Gastroesophageal sphincter (tissue), 4 donors: ENCODE measurements around the gene CCDC73. TPM values are rescaled to one million over a fixed set of nuclear protein-coding genes. Genes with fewer than 3 reads are reported as not detected.

Source experiments
- ATAC-seq: fragments of 150-250 bp; one replicate; pipeline ENCODE4 v1.9.1; 2016; ENCODE audit warnings: mild to moderate bottlenecking, moderate library complexity
- H3K27ac ChIP-seq, 4 donors: fragments of 200-600 bp; sonication (generic) in 3 of 4; 1 replicate in 3 of 4; 2 replicates in 1 of 4; pipeline ENCODE4 v1.5.1; 2016 to 2019
- H3K27me3 ChIP-seq: fragments of 200-600 bp; sonication (generic); one replicate; pipeline ENCODE4 v1.5.1; 2019
- H3K36me3 ChIP-seq, 2 donors: fragments of 200-600 bp; sonication (generic); one replicate each; pipeline ENCODE4 v1.5.1; 2019; ENCODE audit warnings: control low read depth in 1 of 2
- H3K4me1 ChIP-seq, 3 donors: fragments of 200-600 bp; sonication (generic); 1 replicate in 2 of 3; 2 replicates in 1 of 3; pipeline ENCODE4 v1.5.1; 2016 to 2019; ENCODE audit warnings: control low read depth in 2 of 3
- H3K4me3 ChIP-seq, 2 donors: fragments of 200-600 bp; sonication (generic); one replicate each; pipeline ENCODE4 v1.5.1; 2019; ENCODE audit warnings: mild to moderate bottlenecking in 1 of 2, moderate library complexity in 1 of 2
- H3K9me3 ChIP-seq, 3 donors: fragments of 200-600 bp; sonication (generic); one replicate each; pipeline ENCODE4 v1.5.1; 2017 to 2019; ENCODE audit warnings: control low read depth in 2 of 3
- EP300 ChIP-seq: sonication (generic); formaldehyde crosslinking; IDR thresholded peaks from one replicate; pipeline ENCODE4 v1.6.1; 2017; ENCODE audit warnings: antibody characterized with exemption, mild to moderate bottlenecking
- POLR2A ChIP-seq, 2 donors: fragments of 450-650 bp; IDR thresholded peaks; one replicate each; pipeline ENCODE4 v1.6.1; 2017; ENCODE audit warnings: antibody characterized with exemption in 2 of 2, mild to moderate bottlenecking in 2 of 2, moderate library complexity in 1 of 2
- POLR2AphosphoS5 ChIP-seq: sonication (generic); formaldehyde crosslinking; IDR thresholded peaks from one replicate; pipeline ENCODE4 v1.6.1; 2017; ENCODE audit warnings: antibody characterized with exemption
- WGBS, 2 donors: methylation state at CpG; one replicate each; pipeline ENCODE4 v1.1.5; 2018; ENCODE audit warnings: low coverage in 1 of 2; 5-methylcytosine and 5-hydroxymethylcytosine counted together
- total RNA-seq, 4 donors: library from RNA; depleted of rRNA; stranded (reverse); fragments of >200 nt; gene quantifications; one replicate each; pipeline ENCODE4 v1.1.0, GENCODE V29; 2016
- TF ChIP-seq, protein P1 (sequence below), 4 experiments: fragments of 200-600 bp in 2 of 4; fragments of 450-650 bp in 2 of 4; sonication (generic) in 1 of 4; IDR thresholded peaks; one replicate each; pipeline ENCODE4 v1.5.1; 2017 to 2019; ENCODE audit warnings: antibody characterized with exemption in 4 of 4, mild to moderate bottlenecking in 2 of 4, moderate library complexity in 2 of 4

Gene CCDC73
- total RNA-seq, 4 donors from 2014 or later: not detected

DNA sequence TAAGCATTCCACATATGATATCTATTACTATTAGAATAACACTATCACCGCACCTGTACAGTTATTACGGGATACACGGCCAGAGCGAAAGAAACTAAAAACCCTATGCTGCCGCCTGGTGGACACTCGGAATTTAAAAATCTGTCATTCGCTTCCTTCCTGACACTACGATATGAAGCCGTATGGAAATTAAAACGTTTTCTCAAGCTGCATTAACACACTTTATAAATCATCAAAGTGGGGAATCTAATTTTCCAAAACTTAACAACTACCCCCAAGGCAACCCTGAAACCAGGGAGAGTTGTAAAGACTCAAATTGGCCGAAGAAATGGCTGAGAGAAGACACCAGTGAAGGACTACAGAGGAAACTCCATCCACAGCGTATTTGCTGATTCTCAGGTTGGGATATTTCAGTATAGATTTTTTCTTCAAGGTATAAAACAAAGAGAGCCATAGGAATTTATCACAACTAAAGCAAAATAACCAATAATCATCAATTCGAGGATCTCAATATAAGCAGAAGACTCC is 1.4 kb downstream of the CCDC73 start:
- Histone ChIP-seq H3K9me3 (no peaks in the 10 kb centered on the region), H3K4me1 (peaks cover 0 to 4% (median 0%) of the 10 kb centered on the region in 3 donors), H3K36me3 (no peaks in the 10 kb centered on the region), H3K4me3 (peak overlapping the region; percentile 4 to 5), H3K27ac (no peak overlapping the region), H3K27me3 (peaks cover 12% of the 10 kb centered on the region)
- TF ChIP-seq POLR2A (IDR thresholded peaks at IDR 0.05): no peak
- TF ChIP-seq, protein P1, sequence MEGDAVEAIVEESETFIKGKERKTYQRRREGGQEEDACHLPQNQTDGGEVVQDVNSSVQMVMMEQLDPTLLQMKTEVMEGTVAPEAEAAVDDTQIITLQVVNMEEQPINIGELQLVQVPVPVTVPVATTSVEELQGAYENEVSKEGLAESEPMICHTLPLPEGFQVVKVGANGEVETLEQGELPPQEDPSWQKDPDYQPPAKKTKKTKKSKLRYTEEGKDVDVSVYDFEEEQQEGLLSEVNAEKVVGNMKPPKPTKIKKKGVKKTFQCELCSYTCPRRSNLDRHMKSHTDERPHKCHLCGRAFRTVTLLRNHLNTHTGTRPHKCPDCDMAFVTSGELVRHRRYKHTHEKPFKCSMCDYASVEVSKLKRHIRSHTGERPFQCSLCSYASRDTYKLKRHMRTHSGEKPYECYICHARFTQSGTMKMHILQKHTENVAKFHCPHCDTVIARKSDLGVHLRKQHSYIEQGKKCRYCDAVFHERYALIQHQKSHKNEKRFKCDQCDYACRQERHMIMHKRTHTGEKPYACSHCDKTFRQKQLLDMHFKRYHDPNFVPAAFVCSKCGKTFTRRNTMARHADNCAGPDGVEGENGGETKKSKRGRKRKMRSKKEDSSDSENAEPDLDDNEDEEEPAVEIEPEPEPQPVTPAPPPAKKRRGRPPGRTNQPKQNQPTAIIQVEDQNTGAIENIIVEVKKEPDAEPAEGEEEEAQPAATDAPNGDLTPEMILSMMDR (IDR thresholded peaks at IDR 0.05): peak; percentile 52 to 66 (median 56)
- ATAC-seq: peak; percentile 51
- 11 to 16% methylated on average over 11 to 13 of the region's 13 CpGs for whole genome bisulfite sequencing, 2 donors

DNA sequence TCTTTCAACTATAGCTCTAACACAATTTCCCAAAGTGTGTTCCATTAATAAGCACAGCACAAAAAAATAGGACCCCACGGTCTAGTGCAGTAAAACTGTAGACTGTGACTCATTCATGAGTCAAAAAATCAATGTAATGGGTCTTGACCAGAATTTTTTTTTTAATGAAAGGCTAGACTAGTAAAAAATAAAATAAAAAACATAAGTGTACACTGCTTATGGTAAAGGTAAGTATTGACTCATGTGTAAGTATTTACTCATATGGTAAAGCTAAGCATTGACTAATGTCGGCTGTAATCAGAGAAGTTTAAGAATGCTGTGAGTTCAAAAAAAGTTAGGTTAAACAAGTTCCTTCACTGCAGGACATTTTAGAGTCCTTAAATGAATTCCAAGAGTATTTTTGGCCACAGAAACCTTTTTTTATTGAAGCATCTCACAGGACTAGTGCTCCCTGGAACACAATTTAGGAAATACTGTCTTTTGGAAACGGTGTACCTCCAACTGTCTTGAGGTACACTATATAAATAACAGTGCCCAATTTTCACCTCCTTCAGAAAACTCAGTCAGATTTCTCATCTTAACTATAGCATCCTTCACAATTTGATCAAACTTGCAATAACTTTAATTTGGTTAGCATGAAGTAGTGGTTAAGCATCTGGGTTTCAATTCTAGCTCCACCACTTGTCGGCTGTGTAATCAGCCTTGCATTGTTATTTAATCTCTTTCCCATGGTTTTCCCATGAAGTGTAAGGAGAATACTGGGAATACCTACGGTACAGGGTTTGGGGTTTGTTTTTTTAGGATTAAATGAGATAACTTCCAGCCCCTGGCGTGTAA is 2.1 kb downstream of the CCDC73 start:
- no peaks in the 10 kb centered on the region for H3K36me3 ChIP-seq
- peaks cover 17% of the 10 kb centered on the region for H3K27me3 ChIP-seq
- TF ChIP-seq EP300 (no peak), POLR2A (IDR thresholded peaks at IDR 0.05) (no peak), POLR2AphosphoS5 (no peak)
- TF ChIP-seq, protein P1 (IDR thresholded peaks at IDR 0.05): no peak
- H3K4me1 ChIP-seq: peaks cover 0 to 4% (median 0%) of the 10 kb centered on the region in 3 donors
- WGBS, 2 donors: 27 to 40% methylated on average over 6 of the region's 6 CpGs
- ATAC-seq: peak; percentile 10
- no peak overlapping the region for H3K27ac ChIP-seq
- H3K4me3 ChIP-seq: peak overlapping the region in 1 of 2 donors; percentile 4
- H3K9me3 ChIP-seq: no peaks in the 10 kb centered on the region

DNA sequence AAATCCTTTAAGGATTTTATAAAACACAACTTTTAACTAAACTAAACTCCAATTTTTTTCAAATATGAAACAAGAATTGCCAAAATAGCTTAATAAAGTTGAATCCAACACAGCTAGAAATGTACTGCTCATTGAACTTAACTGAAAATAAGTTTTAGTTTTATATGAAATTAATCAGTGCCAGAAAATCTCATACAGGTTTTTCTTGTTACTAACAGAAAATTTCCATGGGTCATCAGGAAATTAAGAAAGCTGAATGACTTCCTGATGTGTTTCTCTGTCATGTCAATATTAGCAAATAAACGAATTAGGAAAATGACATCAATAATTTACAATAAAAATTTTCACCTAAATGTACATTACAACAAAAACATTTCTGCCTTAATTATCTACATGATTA is 3.5 kb downstream of the CCDC73 start:
- Histone ChIP-seq H3K4me3 (no peak overlapping the region), H3K36me3 (no peaks in the 10 kb centered on the region), H3K27ac (no peak overlapping the region), H3K4me1 (peaks cover 0 to 4% (median 0%) of the 10 kb centered on the region in 3 donors), H3K9me3 (no peaks in the 10 kb centered on the region), H3K27me3 (peaks cover 17% of the 10 kb centered on the region)
- no peak for ATAC-seq
- WGBS, 2 donors: 72 to 77% methylated on average over 1 of the region's 1 CpG
- TF ChIP-seq EP300: no peak
- TF ChIP-seq, protein P1 (IDR thresholded peaks at IDR 0.05): no peak
- no peak for TF ChIP-seq POLR2AphosphoS5
- no peak for TF ChIP-seq POLR2A (IDR thresholded peaks at IDR 0.05)

DNA sequence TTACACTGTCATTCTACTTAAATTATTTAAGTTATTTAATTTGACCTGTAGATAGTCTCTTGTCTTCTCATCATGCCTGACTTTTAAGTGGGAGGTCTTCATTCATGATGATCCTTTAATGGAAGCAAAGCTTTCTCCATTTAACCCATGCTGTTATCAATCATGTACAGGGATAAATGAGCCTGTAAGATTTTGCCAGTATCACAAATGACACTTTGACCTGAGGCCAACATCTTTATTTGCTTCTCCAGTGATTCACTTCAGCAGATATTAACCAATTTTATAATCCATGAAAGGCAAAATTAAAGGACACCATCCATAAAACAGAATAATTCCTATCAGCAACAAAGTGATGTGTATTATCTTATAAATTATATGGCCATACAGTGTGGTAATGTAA is 7.7 kb downstream of the CCDC73 start:
- Histone ChIP-seq H3K4me3 (no peak overlapping the region), H3K9me3 (no peaks in the 10 kb centered on the region), H3K27me3 (peaks cover 12% of the 10 kb centered on the region), H3K27ac (no peak overlapping the region), H3K4me1 (no peaks in the 10 kb centered on the region), H3K36me3 (no peaks in the 10 kb centered on the region)
- TF ChIP-seq, protein P1 (IDR thresholded peaks at IDR 0.05): no peak
- no peak for TF ChIP-seq EP300
- TF ChIP-seq POLR2A (IDR thresholded peaks at IDR 0.05): no peak
- no peak for TF ChIP-seq POLR2AphosphoS5
- ATAC-seq: no peak

DNA sequence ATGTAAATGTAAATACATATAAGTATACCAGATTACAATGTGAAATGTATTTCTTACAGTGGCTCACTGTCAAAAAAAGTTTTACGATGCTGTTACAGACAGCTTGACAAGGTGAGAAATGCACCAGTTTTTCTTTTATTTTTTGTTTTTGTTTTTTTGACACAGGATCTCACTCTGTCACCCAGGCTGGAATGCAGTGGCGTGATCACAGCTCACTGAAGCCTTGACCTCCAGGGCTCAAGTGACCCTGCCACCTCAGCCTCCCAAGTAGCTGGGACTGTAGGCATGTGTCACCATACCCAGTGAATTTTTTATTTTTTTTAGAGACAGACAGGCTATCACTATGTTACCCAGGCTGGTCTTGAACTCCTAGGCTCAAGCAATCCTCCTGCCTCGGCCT is 9.2 kb downstream of the CCDC73 start:
- H3K9me3 ChIP-seq: no peaks in the 10 kb centered on the region
- TF ChIP-seq EP300 (no peak), POLR2A (IDR thresholded peaks at IDR 0.05) (no peak), POLR2AphosphoS5 (no peak)
- TF ChIP-seq, protein P1 (IDR thresholded peaks at IDR 0.05): no peak
- H3K4me1 ChIP-seq: no peaks in the 10 kb centered on the region
- H3K4me3 ChIP-seq: no peak overlapping the region
- no peaks in the 10 kb centered on the region for H3K36me3 ChIP-seq
- H3K27ac ChIP-seq: no peak overlapping the region
- no peak for ATAC-seq
- 74 to 90% methylated on average over 3 of the region's 3 CpGs for WGBS, 2 donors
- H3K27me3 ChIP-seq: peaks cover 12% of the 10 kb centered on the region
